HG03520 (cell line): Measurements from ENCODE around the gene PRRG4.
A peak's percentile ranks its signal among the peaks of the same experiment; 100 is the strongest.
"Not testable (repeated sequence)": the region's sequence is repeated elsewhere in the genome, so short reads cannot be mapped to it uniquely, and the experiment has no call there.

Source experiments
- ATAC-seq: cut with Tn5 transposase; IDR thresholded peaks from one replicate; pipeline ENCODE4 v1.9.1; 2021; ENCODE audit warnings: mild to moderate bottlenecking, moderate library complexity; ENCODE audit not compliant: unreplicated experiment

Gene PRRG4

DNA sequence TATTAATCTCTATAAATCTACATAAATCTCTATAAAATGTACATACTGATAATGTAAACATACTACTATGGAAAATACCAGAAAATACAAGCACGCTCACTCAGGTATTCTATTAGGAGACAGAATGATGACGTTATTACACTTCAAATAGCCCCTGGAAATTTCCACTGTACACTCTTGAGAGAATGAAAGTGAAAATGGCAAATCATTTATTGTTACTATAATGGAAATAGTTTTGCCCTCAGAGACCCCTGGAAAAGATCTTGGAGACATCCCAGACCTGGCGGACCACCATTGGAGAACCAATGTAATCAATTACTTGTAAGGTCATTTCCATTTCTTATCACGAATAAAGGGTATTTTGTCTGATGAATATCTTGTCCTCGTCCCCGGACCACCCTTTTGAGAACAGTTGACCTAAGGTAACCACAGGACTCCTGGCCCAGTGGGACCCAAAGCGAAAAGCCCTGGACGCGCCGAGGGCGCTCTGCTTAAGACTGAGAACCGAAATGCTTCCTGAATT is 509 bp upstream of the PRRG4 start:
- peak; percentile 56 for ATAC-seq

- no peak for ATAC-seq
Observed at GRCh38 chr11:32830413-32830738, 649 bp downstream of the PRRG4 start.

DNA sequence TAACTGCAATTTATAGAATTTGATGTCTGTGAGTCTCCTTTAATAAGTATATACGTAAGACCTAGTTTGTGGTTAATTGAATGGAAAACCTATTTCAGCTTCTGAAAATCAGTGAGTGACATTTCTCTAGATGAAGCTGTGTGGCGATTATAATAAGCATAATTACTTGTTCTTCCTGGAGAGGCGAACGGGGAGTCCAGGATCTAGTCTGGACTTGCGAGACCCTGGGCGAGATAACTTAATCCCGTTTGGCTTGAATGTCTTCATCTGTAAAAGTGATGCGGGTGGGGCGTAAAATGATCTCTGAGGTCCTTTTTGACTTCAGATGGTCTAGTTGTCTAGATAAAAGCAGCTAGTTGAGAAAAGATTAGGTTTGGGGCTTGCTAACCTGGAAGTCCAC is 1.1 kb downstream of the PRRG4 start:
- ATAC-seq, result no peak

DNA sequence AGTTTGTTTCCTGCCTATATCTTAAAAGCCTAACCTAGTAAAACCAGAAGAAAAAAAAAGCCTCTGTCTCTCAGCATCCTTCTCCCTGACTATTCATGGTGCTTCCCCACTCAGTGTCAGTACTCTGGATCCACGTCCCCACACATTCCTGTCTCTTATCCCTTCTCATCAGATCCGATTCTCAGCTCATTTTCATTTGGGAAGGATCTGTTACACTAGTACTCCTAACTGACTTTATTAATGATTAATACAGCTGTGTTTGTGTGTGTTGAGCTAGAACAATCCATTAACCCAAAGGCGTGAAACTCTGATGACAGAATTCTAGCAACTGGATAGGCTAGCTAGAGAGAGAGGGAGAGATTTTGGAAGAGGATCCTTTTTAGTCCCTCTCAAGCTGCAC is 1.5 kb downstream of the PRRG4 start:
- no peak for ATAC-seq

- no peak for ATAC-seq
Observed at GRCh38 chr11:32833921-32834320, 4.2 kb downstream of the PRRG4 start.

DNA sequence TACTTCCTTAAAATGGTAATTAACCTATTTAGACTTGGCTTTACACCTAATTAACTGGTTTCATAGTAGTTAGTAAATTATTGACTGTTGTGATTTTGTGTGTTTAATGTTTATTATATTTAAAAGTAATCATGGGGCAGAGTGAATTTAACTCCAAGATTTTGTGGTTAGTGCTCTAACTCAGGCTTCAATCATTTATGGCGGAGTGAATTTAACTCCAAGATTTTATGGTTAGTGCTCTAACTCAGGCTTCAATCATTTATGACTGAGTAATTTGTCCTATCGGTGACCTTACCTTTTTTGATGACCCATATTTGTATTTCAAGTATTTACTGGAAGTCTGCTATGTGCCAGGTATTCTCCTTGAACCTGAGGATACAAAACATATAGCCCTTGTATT is 7.2 kb downstream of the PRRG4 start:
- ATAC-seq, result no peak

DNA sequence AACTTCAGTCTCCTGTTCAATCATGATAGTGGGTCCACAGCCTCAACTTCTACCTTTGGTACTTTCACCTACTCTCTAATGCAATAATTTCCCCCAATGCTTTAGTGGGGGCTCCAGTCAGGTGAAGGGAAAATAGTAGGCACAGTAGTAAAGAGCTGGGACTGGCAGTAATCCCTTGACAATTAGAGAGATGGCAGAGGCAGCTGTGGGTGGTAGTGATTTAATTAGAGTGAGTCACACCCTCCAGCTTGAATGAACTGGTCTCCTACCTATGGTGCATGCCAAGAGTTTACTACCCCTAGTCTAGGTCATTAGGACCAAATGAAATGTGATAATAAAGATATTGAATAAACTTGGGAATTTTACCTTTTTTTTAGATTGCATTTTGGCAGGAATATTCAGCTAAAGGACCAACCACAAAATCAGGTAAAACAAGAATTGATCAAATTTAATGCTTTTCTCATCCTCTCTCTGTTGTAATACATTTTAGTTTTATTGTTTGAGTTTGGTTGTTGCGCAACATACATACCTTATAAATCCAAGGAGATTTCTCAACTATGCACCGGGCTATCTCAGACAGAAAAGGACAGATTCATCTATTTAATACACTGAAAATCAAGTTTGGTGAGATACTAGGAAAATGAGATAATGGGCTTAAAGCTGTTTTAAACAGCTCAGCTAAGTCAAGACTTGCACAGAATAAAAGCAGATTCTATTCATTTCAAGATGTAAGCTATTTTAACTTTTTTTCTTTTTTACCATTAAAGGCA is 9.0 kb downstream of the PRRG4 start:
- no peak for ATAC-seq

DNA sequence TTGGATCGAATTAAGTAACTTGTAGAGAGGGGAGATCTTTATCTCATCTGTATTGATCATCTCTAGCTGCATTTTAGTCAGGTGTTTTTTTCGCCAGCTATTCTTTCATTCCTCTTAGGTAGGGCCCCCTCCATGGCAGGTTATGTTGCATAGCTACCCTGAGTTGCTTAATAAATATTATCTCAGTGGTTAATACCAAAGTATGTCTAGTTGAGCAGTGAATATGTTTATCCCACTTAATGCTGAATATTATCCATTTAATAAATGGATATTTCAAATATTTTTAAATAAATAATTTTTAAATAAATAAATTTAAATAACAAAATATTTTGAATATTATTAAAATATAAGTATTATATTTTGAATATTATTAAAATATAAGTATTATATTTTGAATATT is 9.6 kb downstream of the PRRG4 start:
- ATAC-seq, result no peak

GRCh38 chr11:32840587-32840986 is 10.9 kb downstream of the PRRG4 start:
- ATAC-seq, result no peak

DNA sequence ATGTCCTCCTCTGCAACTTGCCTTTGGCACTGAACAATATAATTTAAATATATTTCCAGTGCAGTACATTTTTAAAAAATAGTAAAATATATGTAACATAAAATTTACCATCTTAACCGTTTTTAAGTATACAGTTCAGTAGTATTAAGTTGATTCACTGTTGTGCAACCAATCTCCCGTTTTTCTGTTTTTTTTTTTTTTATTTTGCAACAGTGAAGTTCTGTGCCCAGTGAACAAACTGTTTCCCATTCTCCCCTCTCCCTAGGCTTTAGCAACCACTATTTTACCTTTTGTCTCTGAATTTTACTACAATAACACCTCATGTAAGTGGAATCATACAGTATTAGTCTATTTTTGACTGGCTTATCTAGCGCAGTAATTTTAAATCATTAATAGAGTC is 13.8 kb downstream of the PRRG4 start:
- no peak for ATAC-seq

GRCh38 chr11:32847511-32847910 is 17.8 kb downstream of the PRRG4 start:
- no peak for ATAC-seq

- no peak for ATAC-seq
Observed at GRCh38 chr11:32849761-32850160, 20.0 kb downstream of the PRRG4 start.

DNA sequence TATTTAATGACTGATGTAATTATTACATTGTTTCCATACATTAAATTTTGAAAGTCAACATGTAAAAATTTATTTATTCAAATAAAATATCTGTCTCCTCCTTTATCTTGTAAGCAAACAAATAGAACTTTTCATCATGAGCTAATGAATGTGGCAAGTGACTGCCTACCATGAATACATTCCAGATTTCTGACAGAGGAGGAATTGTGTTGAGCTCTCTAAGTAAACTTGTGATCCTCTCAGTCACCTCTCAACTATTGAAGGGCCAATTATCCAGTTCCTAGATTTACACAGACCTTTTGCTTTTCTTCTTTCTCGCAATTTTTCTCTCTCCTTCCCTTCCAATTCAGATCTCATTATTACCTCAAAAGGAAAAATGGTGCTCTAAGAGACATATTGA is 21.5 kb downstream of the PRRG4 start:
- no peak for ATAC-seq

DNA sequence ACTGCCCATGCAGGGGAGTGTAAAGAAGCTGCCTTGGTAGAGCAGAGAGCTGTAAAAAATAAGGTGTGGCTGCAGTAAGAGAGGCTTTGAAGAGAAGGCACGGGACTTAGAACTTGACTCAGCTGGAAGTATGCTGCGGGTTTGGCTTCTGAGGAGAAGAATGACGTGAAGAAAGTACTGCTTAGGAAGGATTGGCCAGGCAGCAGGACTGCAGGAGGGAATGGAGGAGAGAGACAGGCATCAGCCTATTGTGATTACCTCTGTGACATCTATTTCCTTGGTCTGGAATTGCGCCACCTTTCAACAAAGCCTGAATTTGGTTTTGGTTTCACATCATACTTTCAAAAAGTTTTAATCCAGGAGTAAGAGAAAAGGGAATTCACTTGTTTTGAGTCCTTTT is 22.5 kb downstream of the PRRG4 start:
- ATAC-seq, result no peak

- no peak for ATAC-seq
Observed at GRCh38 chr11:32855601-32856000, 25.9 kb downstream of the PRRG4 start.

- ATAC-seq, result no peak
Observed at GRCh38 chr11:32858731-32859130, 29.0 kb downstream of the PRRG4 start.

DNA sequence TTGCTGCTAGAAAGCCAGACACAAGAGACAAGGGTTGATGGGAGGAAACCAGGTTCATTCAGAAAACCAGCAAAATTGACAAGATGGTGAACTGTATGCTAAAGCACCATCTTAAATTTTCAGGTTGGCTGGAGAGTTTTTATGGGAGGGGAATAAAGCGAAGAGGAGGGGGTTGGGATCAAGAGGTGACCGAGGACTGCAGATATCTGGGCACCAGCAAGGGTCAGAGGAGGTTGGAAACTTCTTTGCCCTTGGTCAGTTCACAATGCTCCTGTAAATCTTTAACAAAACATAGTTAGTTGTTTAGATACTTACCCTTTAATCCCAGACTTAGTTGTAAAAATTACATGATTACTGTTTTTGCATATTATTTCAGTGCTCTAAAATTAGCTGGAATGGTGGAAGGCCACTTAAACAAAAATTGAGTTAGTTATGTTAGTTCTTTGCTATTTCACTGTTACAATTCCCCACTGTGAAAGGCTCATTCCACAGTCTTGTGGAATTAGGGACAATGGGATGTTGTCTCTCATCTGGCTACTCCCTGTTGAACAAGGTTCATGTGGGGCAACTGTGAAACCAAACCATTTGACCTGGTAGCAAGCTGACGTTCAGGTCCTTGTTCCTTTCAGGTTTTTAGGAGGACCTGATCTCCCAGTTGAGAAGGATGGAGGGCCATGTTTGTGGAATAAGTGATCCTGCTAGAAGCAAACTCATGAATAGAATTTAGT is 32.3 kb downstream of the PRRG4 start:
- ATAC-seq, result no peak

GRCh38 chr11:32864555-32864954 is 34.8 kb downstream of the PRRG4 start:
- no peak for ATAC-seq

DNA sequence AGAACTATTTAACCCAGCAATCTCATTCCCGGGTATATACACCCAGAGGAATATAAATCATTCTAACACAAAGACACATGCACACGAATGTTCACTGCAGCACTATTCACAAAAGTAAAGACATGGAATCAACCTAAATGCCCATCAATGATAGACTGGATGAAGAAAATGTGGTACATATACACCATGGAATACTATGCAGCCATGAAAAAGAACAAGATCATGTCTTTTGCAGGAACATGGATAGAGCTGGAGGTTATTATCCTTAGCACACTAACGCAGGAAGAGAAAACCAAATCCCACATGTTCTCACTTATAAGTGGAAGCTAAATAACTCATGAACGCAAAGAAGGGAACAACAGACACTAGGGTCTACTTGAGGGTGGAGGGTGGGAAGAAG is 39.0 kb downstream of the PRRG4 start:
- not testable (repeated sequence) for ATAC-seq

GRCh38 chr11:32870676-32871075 is 40.9 kb downstream of the PRRG4 start:
- ATAC-seq, result no peak

- ATAC-seq, result no peak
Observed at GRCh38 chr11:32874132-32874531, 44.4 kb downstream of the PRRG4 start.

DNA sequence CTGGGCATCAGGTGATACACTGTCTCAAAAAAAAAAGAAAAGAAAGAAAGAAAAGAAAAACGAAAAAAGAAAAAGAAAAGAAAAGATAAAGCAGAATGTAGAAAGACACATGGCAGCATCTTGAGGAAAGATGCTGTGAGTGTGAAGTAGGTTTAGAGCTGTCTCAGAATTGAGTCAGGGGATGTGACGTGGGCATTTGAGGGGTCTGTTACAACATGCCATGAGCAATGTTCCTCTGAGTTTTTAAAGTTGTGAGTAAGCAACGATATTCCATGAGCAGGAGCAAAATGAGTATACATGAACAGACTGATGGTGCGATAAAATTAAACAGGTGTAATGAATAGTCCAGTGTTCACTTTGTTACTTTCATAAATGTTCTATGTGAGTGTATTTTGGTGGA is 51.6 kb downstream of the PRRG4 start:
- no peak for ATAC-seq
